GM19455 (cell line): Measurements from ENCODE around the gene PHF3.
"Not testable (repeated sequence)": the region's sequence is repeated elsewhere in the genome, so short reads cannot be mapped to it uniquely, and the experiment has no call there.

Experiments used
- ATAC-seq: cut with Tn5 transposase; IDR thresholded peaks from one replicate; pipeline ENCODE4 v1.9.1; 2021; ENCODE audit not compliant: unreplicated experiment

PHF3 gene

GRCh38 chr6:63706630-63707029 is 71.0 kb downstream of the PHF3 start:
- no peak for ATAC-seq

GRCh38 chr6:63708631-63709030 is 73.0 kb downstream of the PHF3 start:
- ATAC-seq = no peak

- ATAC-seq = no peak
These were observed 73.5 kb downstream of the PHF3 start for GRCh38 chr6:63709148-63709547.

- no peak for ATAC-seq
These were observed 77.7 kb downstream of the PHF3 start for GRCh38 chr6:63713332-63713731.

- no peak for ATAC-seq
These were observed 78.5 kb downstream of the PHF3 start for GRCh38 chr6:63714091-63714490.

GRCh38 chr6:63716169-63716568 is 80.6 kb downstream of the PHF3 start:
- no peak for ATAC-seq

GRCh38 chr6:63721181-63721580 is 85.6 kb downstream of the PHF3 start:
- ATAC-seq = no peak

- no peak for ATAC-seq
These were observed 89.1 kb downstream of the PHF3 start for GRCh38 chr6:63724721-63725120.

- no peak for ATAC-seq
These were observed 94.7 kb downstream of the PHF3 start for GRCh38 chr6:63730311-63730710.

GRCh38 chr6:63731930-63732329 is 96.3 kb downstream of the PHF3 start:
- no peak for ATAC-seq

- no peak for ATAC-seq
These were observed 96.7 kb downstream of the PHF3 start for GRCh38 chr6:63732336-63732735.

- no peak for ATAC-seq
These were observed 99.3 kb downstream of the PHF3 start for GRCh38 chr6:63734923-63735322.

- ATAC-seq = not testable (repeated sequence)
These were observed 102.6 kb downstream of the PHF3 start for GRCh38 chr6:63738190-63738589.

- no peak for ATAC-seq
These were observed 103.6 kb downstream of the PHF3 start for GRCh38 chr6:63739094-63739687.

GRCh38 chr6:63740709-63741108 is 105.1 kb downstream of the PHF3 start:
- ATAC-seq = no peak

- no peak for ATAC-seq
These were observed 106.5 kb downstream of the PHF3 start for GRCh38 chr6:63742060-63742459.

GRCh38 chr6:63743691-63744090 is 108.1 kb downstream of the PHF3 start:
- no peak for ATAC-seq

- ATAC-seq = no peak
These were observed 109.2 kb downstream of the PHF3 start for GRCh38 chr6:63744810-63745209.

GRCh38 chr6:63745784-63746183 is 110.2 kb downstream of the PHF3 start:
- ATAC-seq = no peak

- no peak for ATAC-seq
These were observed 114.8 kb downstream of the PHF3 start for GRCh38 chr6:63750400-63750799.

GRCh38 chr6:63757275-63757674 is 121.7 kb downstream of the PHF3 start:
- ATAC-seq = not testable (repeated sequence)

- no peak for ATAC-seq
These were observed 122.2 kb downstream of the PHF3 start for GRCh38 chr6:63757826-63758225.

- no peak for ATAC-seq
These were observed 124.1 kb downstream of the PHF3 start for GRCh38 chr6:63759605-63760105.
